GM19395 (cell line): ENCODE results near the gene NFYA.

Experiments
- ATAC-seq: cut with Tn5 transposase; IDR thresholded peaks from one replicate; pipeline ENCODE4 v1.9.1; 2021; ENCODE audit warnings: mild to moderate bottlenecking, moderate library complexity; ENCODE audit not compliant: unreplicated experiment

NFYA gene

GRCh38 chr6:41072836-41073202, at the start of gene NFYA:
Gene NFYA, plus strand, starts transcription at chr6:41072974. Its CDS starts 6,116 bp downstream, at chr6:41079090.
- peak; percentile 61 for ATAC-seq

GRCh38 chr6:41023114-41023513, 49.7 kb upstream of the NFYA start:
- ATAC-seq: no peak

- ATAC-seq: no peak
Observed at GRCh38 chr6:41025966-41026530, 46.7 kb upstream of the NFYA start.

- no peak for ATAC-seq
Observed at GRCh38 chr6:41027241-41027640, 45.5 kb upstream of the NFYA start.

- peak; percentile 87 for ATAC-seq
Observed at GRCh38 chr6:41027799-41028560, 44.8 kb upstream of the NFYA start.

- no peak for ATAC-seq
Observed at GRCh38 chr6:41028561-41029412, 44.0 kb upstream of the NFYA start.

- no peak for ATAC-seq
Observed at GRCh38 chr6:41032830-41033229, 39.9 kb upstream of the NFYA start.

- ATAC-seq: no peak
Observed at GRCh38 chr6:41033776-41034175, 39.0 kb upstream of the NFYA start.

GRCh38 chr6:41036186-41036585, 36.6 kb upstream of the NFYA start:
- ATAC-seq: no peak

- no peak for ATAC-seq
Observed at GRCh38 chr6:41036601-41037000, 36.2 kb upstream of the NFYA start.

GRCh38 chr6:41037107-41037900, 35.5 kb upstream of the NFYA start:
- ATAC-seq: no peak

- ATAC-seq: no peak
Observed at GRCh38 chr6:41038205-41038604, 34.6 kb upstream of the NFYA start.

- no peak for ATAC-seq
Observed at GRCh38 chr6:41039060-41039998, 33.4 kb upstream of the NFYA start, which contains the start of gene UNC5CL. Gene UNC5CL, minus strand, starts transcription at chr6:41039221. Its CDS starts 4,147 bp downstream, at chr6:41035074.

- ATAC-seq: no peak
Observed at GRCh38 chr6:41040101-41040939, 32.5 kb upstream of the NFYA start.

GRCh38 chr6:41040940-41041536, 31.7 kb upstream of the NFYA start:
- no peak for ATAC-seq

- no peak for ATAC-seq
Observed at GRCh38 chr6:41042226-41043055, 30.3 kb upstream of the NFYA start, which contains the start of gene TSPO2. Gene TSPO2, plus strand, starts transcription at chr6:41042467. Its CDS starts 519 bp downstream, at chr6:41042986.

GRCh38 chr6:41043151-41043550, 29.6 kb upstream of the NFYA start:
- ATAC-seq: no peak
